Trophoblast cell (in vitro differentiated cells and primary cell): ENCODE measurements around the gene SEC23B.

Experiments
- DNase-seq, 2 donors: peaks; one replicate each; pipeline ENCODE4 v3.0.0-alpha.2; 2016
- H2AFZ ChIP-seq: 2 replicates; pipeline ENCODE4 v1.6.1; 2013; ENCODE audit warnings: low read length, moderate library complexity, mild to moderate bottlenecking; ENCODE audit not compliant: insufficient read depth, poor library complexity
- H2AK5ac ChIP-seq: 2 replicates; pipeline ENCODE4 v1.6.1; 2013; ENCODE audit warnings: mild to moderate bottlenecking, low read length
- H2BK120ac ChIP-seq: 2 replicates; pipeline ENCODE4 v1.6.1; 2013; ENCODE audit warnings: low read length, mild to moderate bottlenecking, moderate library complexity; ENCODE audit not compliant: insufficient read depth, poor library complexity
- H2BK12ac ChIP-seq: 2 replicates; pipeline ENCODE4 v1.6.1; 2013; ENCODE audit warnings: mild to moderate bottlenecking, low read length, moderate library complexity
- H2BK5ac ChIP-seq: 2 replicates; pipeline ENCODE4 v1.6.1; 2013; ENCODE audit warnings: low read length, low read depth, moderate library complexity, mild to moderate bottlenecking; ENCODE audit not compliant: poor library complexity
- H3K14ac ChIP-seq: 2 replicates; pipeline ENCODE4 v1.6.1; 2013; ENCODE audit warnings: mild to moderate bottlenecking, low read length
- H3K18ac ChIP-seq: 2 replicates; pipeline ENCODE4 v1.6.1; 2013; ENCODE audit warnings: mild to moderate bottlenecking, low read length
- H3K23ac ChIP-seq: 2 replicates; pipeline ENCODE4 v1.6.1; 2013; ENCODE audit warnings: low read length
- H3K27ac ChIP-seq: 2 replicates; pipeline ENCODE4 v1.5.1; 2013; ENCODE audit warnings: low read depth, mild to moderate bottlenecking, inconsistent platforms, low read length, moderate library complexity
- H3K27me3 ChIP-seq: 2 replicates; pipeline ENCODE4 v1.6.1; 2013; ENCODE audit warnings: inconsistent platforms, mild to moderate bottlenecking, low read length, moderate library complexity; ENCODE audit not compliant: insufficient read depth
- H3K36me3 ChIP-seq, 2 experiments: 1 replicate in 1 of 2; 2 replicates in 1 of 2; pipeline ENCODE4 v1.6.1; 2013; ENCODE audit warnings: low read length in 2 of 2, mild to moderate bottlenecking in 2 of 2, moderate library complexity in 1 of 2; ENCODE audit not compliant: insufficient read depth in 2 of 2, control insufficient read depth in 1 of 2
- H3K4ac ChIP-seq: 2 replicates; pipeline ENCODE4 v1.6.1; 2013; ENCODE audit warnings: low read depth, mild to moderate bottlenecking, low read length, moderate library complexity
- H3K4me1 ChIP-seq, 2 experiments: 1 replicate in 1 of 2; 2 replicates in 1 of 2; pipeline ENCODE4 v1.6.1; 2013; ENCODE audit warnings: low read length in 2 of 2, mild to moderate bottlenecking in 2 of 2, moderate library complexity in 1 of 2; ENCODE audit not compliant: insufficient read depth in 2 of 2, control insufficient read depth in 1 of 2
- H3K4me2 ChIP-seq: 2 replicates; pipeline ENCODE4 v1.6.1; 2013; ENCODE audit warnings: inconsistent platforms, mild to moderate bottlenecking, low read length, moderate library complexity
- H3K4me3 ChIP-seq: 2 replicates; pipeline ENCODE4 v1.5.1; 2013; ENCODE audit warnings: mild to moderate bottlenecking, low read depth, low read length, inconsistent platforms
- H3K79me1 ChIP-seq: one replicate; pipeline ENCODE4 v1.6.1; 2013; ENCODE audit warnings: low read length
- H3K79me2 ChIP-seq: 2 replicates; pipeline ENCODE4 v1.6.1; 2013; ENCODE audit warnings: low read length, mild to moderate bottlenecking; ENCODE audit not compliant: control insufficient read depth, insufficient read depth, poor library complexity
- H3K9ac ChIP-seq: 2 replicates; pipeline ENCODE4 v1.6.1; 2013; ENCODE audit warnings: mild to moderate bottlenecking, low read length
- H3K9me3 ChIP-seq: 2 replicates; pipeline ENCODE4 v1.6.1; 2013; ENCODE audit warnings: low read depth, mild to moderate bottlenecking, control low read depth, inconsistent platforms, low read length; ENCODE audit not compliant: insufficient read depth
- H4K12ac ChIP-seq: 2 replicates; pipeline ENCODE4 v1.6.1; 2013; ENCODE audit warnings: low read depth, mild to moderate bottlenecking, low read length, moderate library complexity
- H4K8ac ChIP-seq: 2 replicates; pipeline ENCODE4 v1.6.1; 2013; ENCODE audit warnings: low read depth, mild to moderate bottlenecking, low read length, moderate library complexity
- H4K91ac ChIP-seq: one replicate; pipeline ENCODE4 v1.6.1; 2013; ENCODE audit warnings: low read depth, mild to moderate bottlenecking, low read length, moderate library complexity
- WGBS: extraction: QIAGEN DNeasy Blood & Tissue Kit; methylation state at CpG from one replicate; pipeline ENCODE4 v1.1.7; 2013; ENCODE audit warnings: missing lambda C conversion rate; ENCODE audit not compliant: insufficient read length, insufficient coverage; ENCODE audit errors: extremely low coverage; 5-methylcytosine and 5-hydroxymethylcytosine counted together

Gene SEC23B

GRCh38 chr20:18567739-18568091 is 60.0 kb downstream of the SEC23B start:
- Histone ChIP-seq H3K27ac (no peak overlapping the region), H3K9me3 (no peaks in the 10 kb centered on the region), H2BK12ac (no peak overlapping the region), H4K12ac (peak overlapping the region; percentile 99), H2AFZ (no peak overlapping the region), H3K27me3 (no peaks in the 10 kb centered on the region), H3K14ac (no peak overlapping the region), H2BK5ac (no peak overlapping the region), H2BK120ac (no peak overlapping the region), H4K91ac (peak overlapping the region; percentile 97), H3K4me1 (peaks cover 0 to 2% of the 10 kb centered on the region in 2 experiments), H2AK5ac (no peak overlapping the region), H3K79me2 (peaks cover 5% of the 10 kb centered on the region), H3K23ac (no peak overlapping the region), H3K36me3 (peaks cover 5 to 14% of the 10 kb centered on the region in 2 experiments), H3K79me1 (peaks cover 4% of the 10 kb centered on the region), H3K4me3 (peak overlapping the region; percentile 92), H4K8ac (peak overlapping the region; percentile 60), H3K9ac (peak overlapping the region; percentile 68), H3K4ac (peak overlapping the region; percentile 89), H3K18ac (no peak overlapping the region), H3K4me2 (peak overlapping the region; percentile 92)
- no CpG with 5 or more reads among the region's 6 CpGs for WGBS
- DNase-seq: no peak

- Histone ChIP-seq H3K36me3 (peaks cover 4 to 13% of the 10 kb centered on the region in 2 experiments), H3K4me3 (no peak overlapping the region)
- no CpG with 5 or more reads among the region's 2 CpGs for WGBS
Measured at GRCh38 chr20:18571009-18571408, 63.3 kb downstream of the SEC23B start.

GRCh38 chr20:18571578-18571977 is 63.8 kb downstream of the SEC23B start:
- Histone ChIP-seq H3K4me2 (no peak overlapping the region), H3K79me1 (peaks cover 4% of the 10 kb centered on the region), H3K18ac (no peak overlapping the region), H3K4ac (no peak overlapping the region), H3K4me1 (peaks cover 0 to 2% of the 10 kb centered on the region in 2 experiments), H3K9me3 (no peaks in the 10 kb centered on the region), H3K23ac (no peak overlapping the region), H3K79me2 (peaks cover 5% of the 10 kb centered on the region), H3K4me3 (no peak overlapping the region), H4K12ac (no peak overlapping the region), H3K9ac (no peak overlapping the region), H2AK5ac (no peak overlapping the region), H2BK5ac (no peak overlapping the region), H3K27me3 (no peaks in the 10 kb centered on the region), H4K8ac (no peak overlapping the region), H2BK12ac (no peak overlapping the region), H3K27ac (no peak overlapping the region), H3K36me3 (peaks cover 4 to 13% of the 10 kb centered on the region in 2 experiments), H4K91ac (no peak overlapping the region), H3K14ac (no peak overlapping the region), H2BK120ac (no peak overlapping the region), H2AFZ (no peak overlapping the region)
- DNase-seq: no peak
- WGBS: no CpG with 5 or more reads among the region's 2 CpGs

More at GRCh38 chr20:18571009-18571408, 63.3 kb downstream of the SEC23B start:
- peaks cover 0 to 2% of the 10 kb centered on the region in 2 experiments for H3K4me1 ChIP-seq
- H4K91ac ChIP-seq: no peak overlapping the region
- no peak overlapping the region for H4K8ac ChIP-seq
- H3K18ac ChIP-seq: no peak overlapping the region
- H3K9me3 ChIP-seq: no peaks in the 10 kb centered on the region
- H2AFZ ChIP-seq: no peak overlapping the region
- H2AK5ac ChIP-seq: no peak overlapping the region
- no peaks in the 10 kb centered on the region for H3K27me3 ChIP-seq
- no peak overlapping the region for H4K12ac ChIP-seq
- no peak overlapping the region for H3K14ac ChIP-seq
- H3K79me1 ChIP-seq: peaks cover 4% of the 10 kb centered on the region
- H3K27ac ChIP-seq: no peak overlapping the region
- no peak overlapping the region for H3K23ac ChIP-seq
- peaks cover 5% of the 10 kb centered on the region for H3K79me2 ChIP-seq
- no peak overlapping the region for H3K4ac ChIP-seq
- no peak for DNase-seq
- H2BK120ac ChIP-seq: no peak overlapping the region
- no peak overlapping the region for H2BK12ac ChIP-seq
- no peak overlapping the region for H3K4me2 ChIP-seq
- no peak overlapping the region for H2BK5ac ChIP-seq
- H3K9ac ChIP-seq: no peak overlapping the region

GRCh38 chr20:18577942-18578341 is 70.2 kb downstream of the SEC23B start:
- no peak overlapping the region for H4K8ac ChIP-seq
- H2BK120ac ChIP-seq: no peak overlapping the region
- no peak overlapping the region for H3K14ac ChIP-seq
- H3K27me3 ChIP-seq: no peaks in the 10 kb centered on the region
- no peak overlapping the region for H2BK5ac ChIP-seq
- H3K4me2 ChIP-seq: no peak overlapping the region
- no peak overlapping the region for H2AK5ac ChIP-seq
- H4K12ac ChIP-seq: no peak overlapping the region
- no CpG with 5 or more reads among the region's 6 CpGs for WGBS
- H3K79me1 ChIP-seq: no peaks in the 10 kb centered on the region
- no peak overlapping the region for H3K27ac ChIP-seq
- no peak overlapping the region for H3K4ac ChIP-seq
- H3K4me3 ChIP-seq: no peak overlapping the region
- H3K9me3 ChIP-seq: no peaks in the 10 kb centered on the region
- H3K79me2 ChIP-seq: no peaks in the 10 kb centered on the region
- H3K18ac ChIP-seq: no peak overlapping the region
- no peak overlapping the region for H4K91ac ChIP-seq
- no peak overlapping the region for H2BK12ac ChIP-seq
- no peak overlapping the region for H2AFZ ChIP-seq
- no peaks in the 10 kb centered on the region for H3K36me3 ChIP-seq
- no peak overlapping the region for H3K23ac ChIP-seq
- no peak for DNase-seq
- H3K9ac ChIP-seq: no peak overlapping the region
- H3K4me1 ChIP-seq: no peaks in the 10 kb centered on the region
